IMR-90 (cell line): ENCODE data around the gene STPG4. TPM values are rescaled to one million over a fixed set of nuclear protein-coding genes. Genes with fewer than 3 reads are reported as not detected.

Experiments
- ATAC-seq: fragments of 200-7000 bp; cut with Tn5 transposase; 2 replicates; pipeline ENCODE4 v1.9.1; 2020; ENCODE audit warnings: low read depth, mild to moderate bottlenecking, moderate library complexity
- BruUV-seq: library from RNA; stranded (reverse); fragments of 400-500 nt; replicated peaks from 2 replicates; lab custom pipeline; 2021; lab: Mats Ljungman, UMichigan
- CTCF ChIA-PET: fragments of 300-600 bp; formaldehyde crosslinking; extraction: SDS; loops from one replicate; lab custom pipeline; 2021; ENCODE audit warnings: antibody characterized with exemption; lab: Yijun Ruan, JAX
- POLR2A ChIA-PET: fragments of 300-600 bp; sonication (Branson Sonifier 250); formaldehyde crosslinking; loops from one replicate; lab custom pipeline; 2022; ENCODE audit warnings: antibody characterized with exemption; ENCODE audit not compliant: unreplicated experiment; lab: Charles Lee
- DNase-seq: peaks from one replicate; pipeline ENCODE4 v3.0.0; 2013
- H2AFZ ChIP-seq: replicated peaks from 2 replicates; pipeline ENCODE3; 2013; ENCODE audit warnings: low read length, mild to moderate bottlenecking; ENCODE audit not compliant: poor library complexity
- H2AK5ac ChIP-seq: 2 replicates; pipeline ENCODE4 v1.6.1; 2013; ENCODE audit warnings: low read depth, low read length, inconsistent platforms
- H2AK9ac ChIP-seq: replicated peaks from 2 replicates; pipeline ENCODE3; 2013; ENCODE audit warnings: mild to moderate bottlenecking, low read depth, low read length, moderate library complexity; ENCODE audit not compliant: poor library complexity
- H2BK120ac ChIP-seq: 2 replicates; pipeline ENCODE4 v1.6.1; 2013; ENCODE audit warnings: low read depth, low read length, inconsistent platforms
- H2BK15ac ChIP-seq: 3 replicates; pipeline ENCODE4 v1.6.1; 2013; ENCODE audit warnings: low read depth, low read length, inconsistent platforms
- H2BK20ac ChIP-seq: 2 replicates; pipeline ENCODE4 v1.6.1; 2013; ENCODE audit warnings: low read depth, mild to moderate bottlenecking, inconsistent platforms, low read length, moderate library complexity
- H2BK5ac ChIP-seq: 2 replicates; pipeline ENCODE4 v1.6.1; 2013; ENCODE audit warnings: mild to moderate bottlenecking, low read depth, low read length, inconsistent platforms; ENCODE audit not compliant: poor library complexity, severe bottlenecking
- H3K14ac ChIP-seq: replicated peaks from 2 replicates; pipeline ENCODE4 v1.6.1; 2013; ENCODE audit warnings: low read depth, low read length, inconsistent platforms
- H3K18ac ChIP-seq: 2 replicates; pipeline ENCODE4 v1.6.1; 2013; ENCODE audit warnings: low read depth, low read length, control low read depth
- H3K23ac ChIP-seq: 2 replicates; pipeline ENCODE4 v1.6.1; 2013; ENCODE audit warnings: low read depth, low read length, inconsistent platforms
- H3K27ac ChIP-seq: 2 replicates; pipeline ENCODE4 v1.5.1; 2013; ENCODE audit warnings: mild to moderate bottlenecking, control low read depth, low read length; ENCODE audit not compliant: insufficient read depth
- H3K27me3 ChIP-seq: 2 replicates; pipeline ENCODE4 v1.6.1; 2013; ENCODE audit warnings: low read length; ENCODE audit not compliant: control insufficient read depth, insufficient read depth
- H3K36me3 ChIP-seq: 2 replicates; pipeline ENCODE4 v1.6.1; 2013; ENCODE audit warnings: low read length, mixed read lengths; ENCODE audit not compliant: control insufficient read depth, insufficient read depth
- H3K4ac ChIP-seq: 2 replicates; pipeline ENCODE4 v1.6.1; 2013; ENCODE audit warnings: low read depth, low read length, inconsistent platforms
- H3K4me1 ChIP-seq: 2 replicates; pipeline ENCODE4 v1.6.1; 2013; ENCODE audit warnings: low read length, mixed read lengths; ENCODE audit not compliant: control insufficient read depth, insufficient read depth
- H3K4me2 ChIP-seq: 2 replicates; pipeline ENCODE4 v1.6.1; 2013; ENCODE audit warnings: low read depth, mild to moderate bottlenecking, control low read depth, low read length, moderate library complexity
- H3K4me3 ChIP-seq: 2 replicates; pipeline ENCODE4 v1.5.1; 2013; ENCODE audit warnings: low read depth, mild to moderate bottlenecking, control low read depth, low read length, moderate library complexity; ENCODE audit not compliant: insufficient read depth
- H3K56ac ChIP-seq: 2 replicates; pipeline ENCODE4 v1.6.1; 2013; ENCODE audit warnings: low read length, inconsistent platforms; ENCODE audit not compliant: insufficient read depth; ENCODE audit errors: extremely low read depth
- H3K79me1 ChIP-seq, 2 experiments: 2 replicates each; pipeline ENCODE4 v1.6.1; 2013; ENCODE audit warnings: low read length in 2 of 2, inconsistent platforms in 1 of 2, low read depth in 1 of 2
- H3K9ac ChIP-seq: 2 replicates; pipeline ENCODE4 v1.6.1; 2013; ENCODE audit warnings: low read depth, low read length, control low read depth
- H3K9me1 ChIP-seq: 2 replicates; pipeline ENCODE4 v1.6.1; 2013; ENCODE audit warnings: low read length, inconsistent platforms; ENCODE audit not compliant: insufficient read depth
- H3K9me3 ChIP-seq: 2 replicates; pipeline ENCODE4 v1.6.1; 2013; ENCODE audit warnings: low read length; ENCODE audit not compliant: control insufficient read depth, insufficient read depth
- H4K20me1 ChIP-seq: 2 replicates; pipeline ENCODE4 v1.6.1; 2013; ENCODE audit warnings: low read length, inconsistent platforms; ENCODE audit not compliant: insufficient read depth
- H4K5ac ChIP-seq: 2 replicates; pipeline ENCODE4 v1.6.1; 2013; ENCODE audit warnings: mild to moderate bottlenecking, low read depth, low read length, control low read depth
- H4K8ac ChIP-seq, 2 experiments: 2 replicates each; pipeline ENCODE4 v1.6.1; 2013; ENCODE audit warnings: low read depth in 2 of 2, low read length in 2 of 2, control low read depth in 1 of 2, inconsistent platforms in 1 of 2
- H4K91ac ChIP-seq: 2 replicates; pipeline ENCODE4 v1.6.1; 2013; ENCODE audit warnings: low read depth, low read length, inconsistent platforms; ENCODE audit not compliant: insufficient read depth
- CEBPB ChIP-seq: IDR thresholded peaks from 2 replicates; pipeline ENCODE4 v1.6.1; 2012; ENCODE audit warnings: low read depth, low read length, improper control_type of control experiment
- CTCF ChIP-seq: conservative IDR thresholded peaks from 2 replicates; pipeline ENCODE4 v1.5.1; 2012; ENCODE audit warnings: mild to moderate bottlenecking, low read depth, low read length, improper control_type of control experiment
- MAFK ChIP-seq: IDR thresholded peaks from 2 replicates; pipeline ENCODE4 v1.6.1; 2012; ENCODE audit warnings: low read depth, low read length, improper control_type of control experiment
- WGBS, 2 experiments: methylation state at CpG; one replicate each; pipeline versions ENCODE4 v1.1.5 to v1.1.7; 2013; ENCODE audit warnings: missing lambda C conversion rate in 2 of 2; ENCODE audit not compliant: insufficient read length in 1 of 2; ENCODE audit errors: extremely low coverage in 2 of 2; 5-methylcytosine and 5-hydroxymethylcytosine counted together
- dilution Hi-C: fragments of 300-500 bp; cut with HindIII; formaldehyde crosslinking; loops from one replicate; pipeline ENCODE4 v1.14.3; 2018; ENCODE audit warnings: low sequenced_read_pairs; ENCODE audit not compliant: unreplicated experiment
- in situ Hi-C: fragments of 300-500 bp; cut with MboI; formaldehyde crosslinking; loops from 3 replicates; pipeline ENCODE4 v1.14.3; 2019; ENCODE audit warnings: low sequenced_read_pairs, inconsistent platforms, mixed read lengths
- intact Hi-C: fragments of 100-400 bp; cut with micrococcal nuclease; formaldehyde crosslinking; loops from 2 replicates; pipeline ENCODE4 v1.10.0; 2022
- polyA plus RNA-seq, 3 experiments: library from polyadenylated mRNA; depleted of rRNA; stranded (reverse); fragments of >200 nt; gene quantifications; 2 replicates each; pipeline ENCODE4 v1.2.3, GENCODE V29; 2012; ENCODE audit warnings: low replicate concordance in 1 of 3
- total RNA-seq: library from RNA; depleted of rRNA; stranded (reverse); fragments of >200 nt; gene quantifications from 2 replicates; pipeline ENCODE4 v1.2.3, GENCODE V29; 2012

Gene STPG4
- total and polyA plus RNA-seq, 2 of the 4 experiments (the other 2 are of a cell fraction), result 0.12 to 0.18 TPM

- Histone ChIP-seq H3K79me1 (peaks cover 0 to 14% of the 10 kb centered on the region in 2 experiments; a peak in 2 of 4 replicates), H4K8ac (no peak overlapping the region), H2BK20ac (peak overlapping the region; percentile 18; the same call in 1 of the 2 replicates), H3K36me3 (no peaks in the 10 kb centered on the region), H3K4me3 (no peak overlapping the region), H4K91ac (no peak overlapping the region), H2BK5ac (no peak overlapping the region), H3K27ac (no peak overlapping the region), H3K14ac (no peak overlapping the region), H2BK120ac (no peak overlapping the region; the same call in 1 of the 2 replicates), H3K18ac (no peak overlapping the region), H3K4ac (0 out of 2 replicates have a peak overlapping the region, but pooled peaks have one; percentile 18), H3K9me1 (peaks cover 20% of the 10 kb centered on the region), H3K9me3 (no peaks in the 10 kb centered on the region), H3K4me1 (peaks cover 15% of the 10 kb centered on the region), H3K27me3 (no peaks in the 10 kb centered on the region), H2AFZ (no peak overlapping the region), H2AK9ac (no peak overlapping the region), H3K23ac (no peak overlapping the region), H2AK5ac (peak overlapping the region; percentile 43; the same call in 1 of the 2 replicates), H3K9ac (no peak overlapping the region), H4K20me1 (no peaks in the 10 kb centered on the region), H2BK15ac (no peak overlapping the region), H3K56ac (no peak overlapping the region), H4K5ac (no peak overlapping the region), H3K4me2 (no peak overlapping the region)
- no TSS peak for BruUV-seq
- CTCF ChIA-PET, result no interaction called here
- intact Hi-C loops (no loop called here), in situ Hi-C loops (no loop called here), dilution Hi-C loops (no loop called here)
- TF ChIP-seq MAFK, result no peak
- no peak for TF ChIP-seq CEBPB
- no peak for TF ChIP-seq CTCF
- DNase-seq (no peak), ATAC-seq (no peak)
- POLR2A ChIA-PET, result no interaction called here
- no CpG with 5 or more reads among the region's 17 CpGs for WGBS, 2 experiments
Observed at GRCh38 chr2:47083886-47084687, 71.0 kb downstream of the STPG4 start.
